ENCODE data around the gene FAM210A. TPM values are rescaled to one million over a fixed set of nuclear protein-coding genes. Genes with fewer than 3 reads are reported as not detected.

FAM210A gene
- polyA plus RNA-seq, 1 donor (not counting 4 experiments of a cell fraction or from before 2014, with no cell fraction given) = 31.7 TPM

DNA sequence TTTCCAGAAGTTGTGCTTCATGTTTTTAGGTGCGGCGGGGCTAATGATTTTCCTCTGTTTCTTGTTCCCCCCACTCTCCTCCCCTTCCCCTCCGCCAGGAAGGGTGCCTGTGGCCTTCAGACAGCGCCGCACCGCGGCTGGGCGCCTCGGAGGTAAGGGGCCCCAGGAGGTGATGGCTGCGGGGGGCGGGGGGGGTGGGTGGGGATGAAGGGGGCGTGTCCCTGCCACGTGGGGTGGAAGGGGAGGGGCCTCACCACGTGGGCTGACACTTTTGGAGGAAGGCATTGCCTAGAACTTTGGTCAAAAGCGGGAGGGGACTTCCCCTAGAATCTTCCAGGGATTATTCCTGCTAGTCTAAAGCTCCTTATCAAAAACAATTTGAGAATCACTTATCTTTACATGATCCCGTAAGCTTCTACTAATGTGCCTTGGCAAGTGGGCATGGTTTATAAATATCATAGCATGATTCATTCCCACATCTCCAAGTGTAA lies 83.1 kb downstream of the FAM210A start:
- Histone ChIP-seq H3K4me3 (ENCODE audit: control insufficient read depth in 2 of 3, extremely low read depth in 1 of 3, insufficient read depth in 2 of 3, low read depth in 1 of 3, low read length in 3 of 3) (no peak overlapping the region), H3K4me2 (ENCODE audit: control insufficient read depth, extremely low read depth, insufficient read depth, low read depth, low read length) (no peak overlapping the region), H3K9me3 (ENCODE audit: control insufficient read depth, low read depth, low read length) (no peaks in the 10 kb centered on the region), H3K36me3 (ENCODE audit: control insufficient read depth in 2 of 2, extremely low read depth in 1 of 2, insufficient read depth in 2 of 2, low read length in 2 of 2) (no peaks in the 10 kb centered on the region), H3K27me3 (ENCODE audit: control insufficient read depth, extremely low read depth, insufficient read depth, low read length) (peaks cover 20% of the 10 kb centered on the region), H2AFZ (ENCODE audit: control insufficient read depth, low read length) (no peak overlapping the region), H3K9ac (ENCODE audit: control insufficient read depth, extremely low read depth, insufficient read depth, low read length) (no peak overlapping the region), H4K20me1 (ENCODE audit: control insufficient read depth, extremely low read depth, insufficient read depth, low read length) (no peaks in the 10 kb centered on the region), H3K79me2 (ENCODE audit: control insufficient read depth, insufficient read depth, low read length) (no peaks in the 10 kb centered on the region), H3K4me1 (ENCODE audit: control insufficient read depth, extremely low read depth, insufficient read depth, low read length) (peaks cover 2% of the 10 kb centered on the region), H3K27ac (ENCODE audit: control insufficient read depth, insufficient read depth, low read length) (no peak overlapping the region), H3K9me1 (ENCODE audit: control insufficient read depth, extremely low read depth, insufficient read depth, low read length) (no peaks in the 10 kb centered on the region)
- dilution Hi-C loops (cut with MboI; ENCODE audit: extremely low pct_ligation_motif_present, low sequenced_read_pairs) = loop anchor here (25.0 kb wide), 1 partner anchor 431 kb away; the partner anchor contains the start of gene LDLRAD4
- FAIRE-seq = no peak
- TF ChIP-seq EZH2 (IDR thresholded peaks at IDR 0.05; ENCODE audit: low read length) = no peak
- TF ChIP-seq, protein P1, sequence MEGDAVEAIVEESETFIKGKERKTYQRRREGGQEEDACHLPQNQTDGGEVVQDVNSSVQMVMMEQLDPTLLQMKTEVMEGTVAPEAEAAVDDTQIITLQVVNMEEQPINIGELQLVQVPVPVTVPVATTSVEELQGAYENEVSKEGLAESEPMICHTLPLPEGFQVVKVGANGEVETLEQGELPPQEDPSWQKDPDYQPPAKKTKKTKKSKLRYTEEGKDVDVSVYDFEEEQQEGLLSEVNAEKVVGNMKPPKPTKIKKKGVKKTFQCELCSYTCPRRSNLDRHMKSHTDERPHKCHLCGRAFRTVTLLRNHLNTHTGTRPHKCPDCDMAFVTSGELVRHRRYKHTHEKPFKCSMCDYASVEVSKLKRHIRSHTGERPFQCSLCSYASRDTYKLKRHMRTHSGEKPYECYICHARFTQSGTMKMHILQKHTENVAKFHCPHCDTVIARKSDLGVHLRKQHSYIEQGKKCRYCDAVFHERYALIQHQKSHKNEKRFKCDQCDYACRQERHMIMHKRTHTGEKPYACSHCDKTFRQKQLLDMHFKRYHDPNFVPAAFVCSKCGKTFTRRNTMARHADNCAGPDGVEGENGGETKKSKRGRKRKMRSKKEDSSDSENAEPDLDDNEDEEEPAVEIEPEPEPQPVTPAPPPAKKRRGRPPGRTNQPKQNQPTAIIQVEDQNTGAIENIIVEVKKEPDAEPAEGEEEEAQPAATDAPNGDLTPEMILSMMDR (optimal IDR thresholded peaks at IDR 0.05 in 1 of 3, IDR thresholded peaks at IDR 0.05 in 1 of 3, conservative IDR thresholded peaks at IDR 0.05 in 1 of 3; ENCODE audit: extremely low read depth in 1 of 3, insufficient read depth in 2 of 3, low read length in 3 of 3) = no peak
- DNase-seq (ENCODE audit: low read depth, low spot score) = no peak

DNA sequence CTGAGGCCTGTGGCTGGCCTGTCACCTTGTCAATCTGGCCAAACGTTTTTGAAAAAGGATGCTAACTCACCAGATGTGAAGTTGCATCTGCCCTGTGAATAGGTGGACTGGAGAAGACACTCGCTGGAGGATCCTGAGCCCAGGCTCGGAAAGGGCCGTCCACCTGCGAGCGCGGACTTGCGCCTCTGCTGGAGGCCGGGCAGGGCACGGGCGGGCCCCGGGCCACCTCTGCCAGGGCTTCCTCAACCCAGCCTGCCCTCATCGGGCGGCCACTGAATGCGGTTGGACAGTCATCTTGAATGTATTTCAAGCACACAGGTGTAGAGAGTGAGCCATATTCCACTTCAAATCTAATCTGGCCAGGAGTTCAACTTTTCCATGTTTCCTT lies 83.9 kb downstream of the FAM210A start:
- Histone ChIP-seq H2AFZ (ENCODE audit: control insufficient read depth, low read length) (no peak overlapping the region), H3K9me1 (ENCODE audit: control insufficient read depth, extremely low read depth, insufficient read depth, low read length) (no peaks in the 10 kb centered on the region), H3K9ac (ENCODE audit: control insufficient read depth, extremely low read depth, insufficient read depth, low read length) (no peak overlapping the region), H3K9me3 (ENCODE audit: control insufficient read depth, low read depth, low read length) (no peaks in the 10 kb centered on the region), H3K79me2 (ENCODE audit: control insufficient read depth, insufficient read depth, low read length) (no peaks in the 10 kb centered on the region), H3K36me3 (ENCODE audit: control insufficient read depth in 2 of 2, extremely low read depth in 1 of 2, insufficient read depth in 2 of 2, low read length in 2 of 2) (no peaks in the 10 kb centered on the region), H4K20me1 (ENCODE audit: control insufficient read depth, extremely low read depth, insufficient read depth, low read length) (no peaks in the 10 kb centered on the region), H3K4me2 (ENCODE audit: control insufficient read depth, extremely low read depth, insufficient read depth, low read depth, low read length) (no peak overlapping the region), H3K4me3 (ENCODE audit: control insufficient read depth in 2 of 3, extremely low read depth in 1 of 3, insufficient read depth in 2 of 3, low read depth in 1 of 3, low read length in 3 of 3) (no peak overlapping the region), H3K27me3 (ENCODE audit: control insufficient read depth, extremely low read depth, insufficient read depth, low read length) (peaks cover 20% of the 10 kb centered on the region), H3K27ac (ENCODE audit: control insufficient read depth, insufficient read depth, low read length) (no peak overlapping the region), H3K4me1 (ENCODE audit: control insufficient read depth, extremely low read depth, insufficient read depth, low read length) (peaks cover 2% of the 10 kb centered on the region)
- DNase-seq (ENCODE audit: low read depth, low spot score) (no peak), FAIRE-seq (no peak)
- dilution Hi-C loops (cut with MboI; ENCODE audit: extremely low pct_ligation_motif_present, low sequenced_read_pairs) = loop anchor here (25.0 kb wide), 1 partner anchor 430 kb away; the partner anchor contains the start of gene LDLRAD4
- TF ChIP-seq EZH2 (IDR thresholded peaks at IDR 0.05; ENCODE audit: low read length) = no peak
- TF ChIP-seq, protein P1 (optimal IDR thresholded peaks at IDR 0.05 in 1 of 3, IDR thresholded peaks at IDR 0.05 in 1 of 3, conservative IDR thresholded peaks at IDR 0.05 in 1 of 3; ENCODE audit: extremely low read depth in 1 of 3, insufficient read depth in 2 of 3, low read length in 3 of 3) = no peak

Measured in keratinocyte (primary cell).